Suprapubic skin (tissue), 3 donors: ENCODE results near the gene PLXNA2.

Experiments
- CTCF ChIP-seq, 2 donors: fragments of 200-600 bp in 1 of 2; fragments of 450-650 bp in 1 of 2; sonication (generic) in 1 of 2; IDR thresholded peaks; one replicate each; pipeline ENCODE4 v1.5.1; 2016 to 2019; ENCODE audit warnings: antibody characterized with exemption in 2 of 2, mild to moderate bottlenecking in 1 of 2, moderate library complexity in 1 of 2
- POLR2AphosphoS5 ChIP-seq, 3 donors: sonication (generic); formaldehyde crosslinking; IDR thresholded peaks; one replicate each; pipeline ENCODE4 v1.6.1; 2017; ENCODE audit warnings: antibody characterized with exemption in 3 of 3

DNA sequence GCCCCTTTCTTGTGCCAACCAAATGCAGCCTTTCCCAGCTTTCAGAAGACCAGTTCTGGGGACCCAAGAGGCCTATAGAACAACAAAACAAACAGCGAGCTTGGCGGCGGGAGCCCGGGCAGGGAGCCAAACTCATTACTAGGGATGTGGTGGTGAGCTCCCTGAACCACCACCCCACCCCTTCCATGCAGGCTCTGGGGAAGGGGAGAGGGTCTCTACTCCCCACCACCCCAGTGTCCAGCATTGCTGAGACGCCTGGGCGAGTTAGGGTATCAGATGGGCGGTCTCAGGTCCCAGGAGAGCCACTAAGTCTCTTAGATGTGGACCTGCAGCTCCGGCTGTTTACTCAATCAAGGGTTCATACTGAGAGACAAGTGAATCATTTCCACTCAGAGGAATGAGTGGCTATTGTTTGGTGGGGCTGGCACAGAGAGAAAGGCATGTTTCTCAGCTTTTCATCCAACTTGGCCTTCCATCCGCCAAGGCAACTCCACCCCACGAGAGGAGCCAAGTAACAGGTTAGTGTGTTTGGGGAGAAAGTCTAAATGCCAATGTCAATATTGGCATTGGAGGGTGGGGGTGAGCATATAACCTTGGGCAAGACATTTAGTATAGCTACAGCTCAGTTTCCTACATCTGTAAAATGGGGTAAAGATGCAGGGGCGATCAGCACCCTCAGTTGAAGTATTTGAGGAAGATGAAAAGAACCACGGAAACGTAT lies 40.9 kb downstream of the PLXNA2 start:
- no peak for TF ChIP-seq CTCF (IDR thresholded peaks at IDR 0.05)
- no peak for TF ChIP-seq POLR2AphosphoS5 (IDR thresholded peaks at IDR 0.05)
